ENCODE results near the gene PRPF6.
"Not testable (repeated sequence)": the region's sequence is repeated elsewhere in the genome, so short reads cannot be mapped to it uniquely, and the experiment has no call there.

The PRPF6 gene

GRCh38 chr20:63963784-63964301 lies 17.1 kb upstream of the PRPF6 start:
- DNase-seq (no peak), ATAC-seq (no peak)
- peaks cover 0 to 6% of the 10 kb centered on the region in 2 donors for H3K9me3 Mint-ChIP-seq
- no peak overlapping the region for H3K4me3 Mint-ChIP-seq
- H3K27ac Mint-ChIP-seq, result no peak overlapping the region
- peaks cover 14% of the 10 kb centered on the region for H3K4me1 Mint-ChIP-seq
- H3K27me3 Mint-ChIP-seq, result no peaks in the 10 kb centered on the region

- peaks cover 0 to 6% of the 10 kb centered on the region in 2 donors for H3K9me3 Mint-ChIP-seq
- DNase-seq, result no peak
- no peak for ATAC-seq
- H3K4me3 Mint-ChIP-seq, result no peak overlapping the region
- H3K27ac Mint-ChIP-seq, result no peak overlapping the region
- peaks cover 11% of the 10 kb centered on the region for H3K4me1 Mint-ChIP-seq
- no peaks in the 10 kb centered on the region for H3K27me3 Mint-ChIP-seq
Measured at GRCh38 chr20:63964412-63964811, 16.5 kb upstream of the PRPF6 start.

DNA sequence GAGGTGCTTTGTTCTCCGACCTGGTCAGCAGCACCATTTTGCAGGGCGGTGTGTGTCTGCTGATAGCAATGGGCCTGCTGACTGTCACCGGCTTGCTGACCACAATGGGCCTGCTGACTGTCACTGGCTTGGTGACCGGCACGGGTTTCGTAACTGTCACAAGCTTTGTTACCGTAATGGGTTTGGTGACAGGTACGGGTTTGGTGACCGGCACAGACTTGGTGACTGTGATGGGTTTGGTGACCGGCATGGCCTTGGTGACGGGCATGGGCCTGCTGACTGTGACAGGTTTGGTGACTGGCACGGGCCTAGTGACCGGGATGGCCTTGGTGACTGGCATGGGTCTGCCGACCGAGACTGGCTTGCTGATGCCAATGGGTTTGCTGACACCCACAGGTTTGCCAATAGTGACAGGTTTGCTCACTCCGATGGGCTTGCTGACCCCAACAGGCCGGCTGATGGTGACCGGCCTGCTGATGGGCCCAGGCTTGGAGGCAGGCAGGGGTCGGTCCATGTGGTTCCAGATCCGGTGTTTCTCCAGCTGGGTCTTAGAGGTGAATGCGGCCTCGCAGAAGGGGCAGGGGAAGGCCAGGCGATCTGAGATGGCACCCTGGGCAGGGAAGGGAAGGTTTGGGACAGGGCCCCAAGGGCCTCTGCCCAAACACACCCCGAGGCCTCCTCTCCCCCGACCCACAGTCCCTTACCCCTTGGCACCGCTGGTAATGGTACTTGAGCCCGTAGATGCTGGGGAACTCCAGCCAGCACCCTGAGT lies 14.6 kb upstream of the PRPF6 start:
- H3K4me3 Mint-ChIP-seq, result no peak overlapping the region
- ATAC-seq, result no peak
- no peak for DNase-seq
- peaks cover 17% of the 10 kb centered on the region for H3K4me1 Mint-ChIP-seq
- peaks cover 12% of the 10 kb centered on the region for H3K27me3 Mint-ChIP-seq
- H3K9me3 Mint-ChIP-seq, result peaks cover 0 to 6% of the 10 kb centered on the region in 2 donors
- H3K27ac Mint-ChIP-seq, result peak overlapping the region in 1 of 2 donors; percentile 91

GRCh38 chr20:63966944-63967322 lies 14.0 kb upstream of the PRPF6 start:
- H3K27ac Mint-ChIP-seq, result peak overlapping the region in 1 of 2 donors; percentile 91
- no peak for DNase-seq
- H3K4me3 Mint-ChIP-seq, result peak overlapping the region in 1 of 2 donors; percentile 21
- peaks cover 12% of the 10 kb centered on the region for H3K27me3 Mint-ChIP-seq
- H3K9me3 Mint-ChIP-seq, result peaks cover 0 to 6% of the 10 kb centered on the region in 2 donors
- no peak for ATAC-seq
- H3K4me1 Mint-ChIP-seq, result peaks cover 20% of the 10 kb centered on the region

DNA sequence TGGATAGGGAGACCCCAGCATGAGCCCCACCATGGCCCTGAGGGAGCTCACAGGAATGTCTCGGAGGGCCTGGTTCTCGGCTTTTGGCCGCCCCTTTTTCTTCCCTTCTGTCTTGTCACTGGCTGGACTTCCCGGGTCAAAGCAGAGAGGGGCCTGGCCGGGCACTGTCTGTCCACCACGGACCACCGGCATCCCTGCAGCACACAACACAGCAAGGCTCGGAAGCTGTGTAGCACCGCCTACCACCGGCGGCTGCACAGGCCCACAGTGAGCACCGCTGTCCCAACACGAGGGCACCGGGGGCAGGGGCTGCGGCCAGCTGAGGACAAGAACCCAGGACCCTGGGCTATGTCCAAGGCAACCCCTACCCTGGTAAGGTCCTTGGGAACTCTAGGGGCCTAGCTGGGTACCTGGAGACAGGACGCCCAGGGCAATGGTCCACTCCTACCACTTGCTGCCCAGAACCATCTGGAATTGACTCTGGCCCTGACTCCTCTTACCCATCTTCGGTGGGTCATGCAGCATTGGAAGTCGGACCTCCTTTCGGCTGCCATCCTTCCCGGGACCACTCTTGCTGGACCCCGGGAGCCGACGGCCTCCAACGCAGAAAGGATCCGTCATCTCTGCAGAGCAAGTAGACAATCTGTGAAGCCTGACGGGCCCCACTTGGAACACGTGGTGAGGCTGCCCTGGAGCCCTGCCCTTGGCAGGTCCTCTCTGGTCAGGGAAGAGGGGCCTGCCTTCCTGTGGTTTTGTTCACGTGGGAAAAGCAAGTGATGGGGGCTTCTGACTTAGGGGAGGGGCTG lies 13.4 kb upstream of the PRPF6 start:
- Mint-ChIP-seq H3K27ac (peak overlapping the region in 1 of 2 donors; percentile 56), H3K27me3 (peaks cover 12% of the 10 kb centered on the region), H3K4me1 (peaks cover 26% of the 10 kb centered on the region), H3K4me3 (no peak overlapping the region), H3K9me3 (peaks cover 0 to 6% of the 10 kb centered on the region in 2 donors)
- ATAC-seq (no peak), DNase-seq (peak in 1 of 2 donors; percentile 0)

- Mint-ChIP-seq H3K27ac (peak overlapping the region; percentile 96 to 98), H3K4me3 (peak overlapping the region; percentile 87 to 88), H3K9me3 (peaks cover 0 to 6% of the 10 kb centered on the region in 2 donors), H3K27me3 (peaks cover 12% of the 10 kb centered on the region), H3K4me1 (peaks cover 33% of the 10 kb centered on the region)
- ATAC-seq (peak; percentile 19), DNase-seq (peak; percentile 2 to 13)
Measured at GRCh38 chr20:63968136-63968927, 12.6 kb upstream of the PRPF6 start.

- Mint-ChIP-seq H3K9me3 (peaks cover 0 to 6% of the 10 kb centered on the region in 2 donors), H3K4me3 (peak overlapping the region; percentile 87 to 88), H3K27me3 (peaks cover 12% of the 10 kb centered on the region), H3K4me1 (peaks cover 41% of the 10 kb centered on the region), H3K27ac (peak overlapping the region; percentile 96 to 98)
- DNase-seq (peak; percentile 29 to 39), ATAC-seq (peak; percentile 29)
Measured at GRCh38 chr20:63968928-63969760, 11.8 kb upstream of the PRPF6 start.

DNA sequence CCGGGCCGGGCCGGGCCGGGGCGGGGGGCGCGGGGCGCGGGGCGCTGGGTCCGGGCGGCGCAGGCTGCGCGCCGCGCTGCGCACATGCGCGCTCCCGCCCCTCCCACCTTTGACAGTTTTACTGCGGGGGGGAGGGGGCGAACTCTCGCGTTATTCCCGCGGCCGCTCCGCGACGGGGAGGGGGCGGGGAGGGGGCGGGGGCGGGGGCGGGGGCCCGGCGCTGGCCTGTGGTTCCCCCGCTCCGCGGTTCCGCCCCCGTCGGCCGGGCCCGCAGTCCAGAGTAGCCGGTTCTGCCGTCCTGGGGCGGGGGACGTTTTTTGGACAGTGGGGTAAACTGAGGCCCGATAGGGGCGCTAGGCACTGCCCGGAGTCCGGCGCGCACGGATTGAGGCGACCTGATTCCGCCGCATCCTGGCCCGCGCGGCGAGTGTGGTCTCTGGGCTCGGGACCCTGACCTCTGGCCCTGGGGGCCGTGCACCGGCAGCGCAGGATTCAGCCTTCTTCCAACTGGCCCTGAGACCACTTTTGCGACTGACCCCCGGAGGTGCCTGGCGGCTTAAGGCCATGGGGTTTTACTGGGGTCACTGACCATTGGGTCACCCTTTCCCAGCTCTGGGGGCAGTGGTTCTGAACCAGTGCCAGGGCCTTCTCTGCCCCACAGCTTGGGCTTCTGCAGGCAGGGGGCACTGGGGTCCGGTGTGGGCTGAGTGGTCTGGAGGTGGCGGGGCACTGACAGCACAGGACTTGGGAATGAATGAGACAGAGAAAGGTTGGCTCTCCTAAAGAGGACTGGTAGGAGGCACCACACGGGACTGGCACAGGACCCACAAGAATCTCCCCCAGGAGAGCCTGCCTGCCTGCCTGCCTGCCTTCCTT lies 10.9 kb upstream of the PRPF6 start, which contains the start of gene ZNF512B:
Gene ZNF512B, minus strand, starts transcription at position 93 of the 876 bp plus-strand sequence. CDS start 1,980 bp downstream, outside the sequence.
- Mint-ChIP-seq H3K4me1 (peaks cover 48% of the 10 kb centered on the region), H3K9me3 (peaks cover 0 to 6% of the 10 kb centered on the region in 2 donors), H3K27ac (peak within 1 kb of the TSS; percentile 96 to 98), H3K4me3 (peak within 1 kb of the TSS; percentile 87 to 88), H3K27me3 (peaks cover 12% of the 10 kb centered on the region)
- DNase-seq (peak; percentile 43 to 62), ATAC-seq (peak; percentile 58)

DNA sequence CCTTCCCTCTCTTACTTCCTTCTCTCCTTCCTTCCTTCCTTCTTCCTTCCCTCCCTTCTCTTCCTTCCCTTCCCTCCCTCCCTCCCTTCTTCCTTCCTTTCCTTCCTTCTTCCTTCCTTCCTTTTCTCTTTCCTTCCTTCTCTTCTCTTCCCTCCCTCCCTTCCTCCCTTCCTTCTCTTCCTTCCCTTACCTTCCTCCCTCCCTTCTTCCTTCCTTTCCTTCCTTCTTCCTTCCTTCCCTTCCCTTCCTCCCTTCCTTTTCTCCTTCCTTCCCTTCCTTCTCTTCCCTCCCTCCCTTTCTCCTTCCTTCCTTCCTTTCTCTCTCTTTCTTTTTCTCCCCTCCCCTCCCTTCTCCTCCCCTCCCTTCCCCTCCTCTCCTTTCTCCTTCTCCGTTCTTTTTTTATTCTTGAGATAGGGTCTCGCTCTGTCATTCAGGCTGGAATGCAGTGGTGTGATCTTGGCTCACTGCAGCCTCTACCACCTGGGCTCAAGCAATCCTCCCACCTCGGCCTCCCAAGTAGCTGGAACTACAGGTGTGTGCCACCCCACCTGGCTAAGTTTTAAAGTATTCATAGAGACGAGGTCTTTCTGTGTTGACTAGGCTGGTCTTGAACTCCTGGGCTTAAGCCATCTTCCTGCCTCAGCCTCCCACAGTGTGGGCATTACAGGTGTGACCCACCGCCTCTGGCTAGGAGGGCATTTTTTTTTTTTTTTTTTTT lies 10.1 kb upstream of the PRPF6 start:
- H3K27ac Mint-ChIP-seq, result peak overlapping the region in 1 of 2 donors; percentile 66
- no peak for ATAC-seq
- H3K4me3 Mint-ChIP-seq, result peak overlapping the region; percentile 67
- H3K27me3 Mint-ChIP-seq, result peaks cover 12% of the 10 kb centered on the region
- peaks cover 0 to 4% of the 10 kb centered on the region in 2 donors for H3K9me3 Mint-ChIP-seq
- DNase-seq, result peak in 1 of 2 donors; percentile 13
- H3K4me1 Mint-ChIP-seq, result peaks cover 50% of the 10 kb centered on the region

DNA sequence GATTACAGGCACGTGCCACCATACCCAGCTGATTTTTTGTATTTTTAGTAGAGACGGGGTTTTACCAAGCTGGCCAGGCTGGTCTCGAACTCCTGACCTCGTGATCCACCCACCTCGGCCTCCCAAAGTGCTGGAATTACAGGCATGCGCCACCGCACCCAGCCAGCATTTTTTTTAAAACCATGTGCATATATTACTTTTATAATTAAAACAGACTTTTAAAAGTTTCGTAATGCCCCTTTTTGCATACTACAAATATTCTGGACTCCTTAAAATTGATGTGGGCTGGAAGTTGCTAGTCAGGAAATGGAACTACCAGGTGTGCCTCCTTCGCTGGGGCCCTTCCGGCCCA lies 9.0 kb upstream of the PRPF6 start:
- peak overlapping the region in 1 of 2 donors; percentile 69 for H3K27ac Mint-ChIP-seq
- H3K27me3 Mint-ChIP-seq, result peaks cover 12% of the 10 kb centered on the region
- not testable (repeated sequence) for DNase-seq, ATAC-seq, H3K4me3 Mint-ChIP-seq, H3K9me3 Mint-ChIP-seq
- peaks cover 61% of the 10 kb centered on the region for H3K4me1 Mint-ChIP-seq

- H3K27me3 Mint-ChIP-seq, result peaks cover 12% of the 10 kb centered on the region
- H3K4me1 Mint-ChIP-seq, result peaks cover 67% of the 10 kb centered on the region
- DNase-seq, result peak in 1 of 2 donors; percentile 13
- H3K27ac Mint-ChIP-seq, result peak overlapping the region in 1 of 2 donors; percentile 69
- no peaks in the 10 kb centered on the region for H3K9me3 Mint-ChIP-seq
- H3K4me3 Mint-ChIP-seq, result no peak overlapping the region
- ATAC-seq, result no peak
Measured at GRCh38 chr20:63972312-63973159, 8.4 kb upstream of the PRPF6 start.

DNA sequence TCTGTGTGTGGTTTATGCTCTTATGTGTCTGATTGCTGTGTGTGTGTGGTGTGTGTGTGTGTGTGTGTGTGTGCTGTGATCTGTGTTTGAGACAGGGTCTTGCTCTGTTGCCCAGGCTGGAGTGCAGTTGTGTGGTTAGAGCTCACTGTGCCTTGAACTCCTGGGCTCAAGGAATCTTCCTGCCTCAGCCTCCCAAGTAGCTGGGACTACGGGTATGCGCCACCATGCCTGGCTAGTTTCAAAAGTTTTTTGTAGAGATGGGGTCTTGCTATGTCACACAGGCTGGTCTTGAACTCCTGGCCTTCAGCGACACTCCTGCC lies 7.8 kb upstream of the PRPF6 start:
- H3K27me3 Mint-ChIP-seq, result peaks cover 12% of the 10 kb centered on the region
- no peak overlapping the region for H3K27ac Mint-ChIP-seq
- no peak for ATAC-seq
- no peak overlapping the region for H3K4me3 Mint-ChIP-seq
- no peak for DNase-seq
- H3K4me1 Mint-ChIP-seq, result peaks cover 72% of the 10 kb centered on the region
- H3K9me3 Mint-ChIP-seq, result no peaks in the 10 kb centered on the region
